Lung (tissue), 12 donors: ENCODE results near the gene ATP6V1B1. TPM values are rescaled to one million over a fixed set of nuclear protein-coding genes. Genes with fewer than 3 reads are reported as not detected.

ENCODE experiments used
- ATAC-seq: fragments of 200-7000 bp; cut with Tn5 transposase; one replicate; pipeline ENCODE4 v1.9.1; 2020; ENCODE audit warnings: moderate number of reproducible peaks; ENCODE audit not compliant: insufficient read depth, low FRiP score
- DNase-seq, 3 donors: peaks; one replicate each; pipeline ENCODE4 v3.0.0-alpha.2; 2013 to 2017
- H3K27ac ChIP-seq, 2 donors: one replicate each; pipeline ENCODE4 v1.5.1; 2013; ENCODE audit warnings: mild to moderate bottlenecking in 2 of 2, moderate library complexity in 2 of 2, control low read depth in 1 of 2, inconsistent platforms in 1 of 2, low read depth in 1 of 2, low read length in 1 of 2
- H3K27me3 ChIP-seq, 3 donors: one replicate each; pipeline ENCODE4 v1.5.1; 2013; ENCODE audit warnings: low read length in 2 of 3; ENCODE audit not compliant: control insufficient read depth in 3 of 3, insufficient read depth in 3 of 3
- H3K36me3 ChIP-seq, 4 donors: one replicate each; pipeline ENCODE4 v1.5.1; 2013; ENCODE audit warnings: low read length in 4 of 4, mild to moderate bottlenecking in 1 of 4, moderate library complexity in 1 of 4; ENCODE audit not compliant: control insufficient read depth in 4 of 4, insufficient read depth in 4 of 4
- H3K4me1 ChIP-seq, 5 donors: one replicate each; pipeline ENCODE4 v1.5.1; 2013; ENCODE audit warnings: low read length in 5 of 5, mild to moderate bottlenecking in 2 of 5, moderate library complexity in 1 of 5; ENCODE audit not compliant: control insufficient read depth in 5 of 5, insufficient read depth in 5 of 5
- H3K4me3 ChIP-seq: one replicate; pipeline ENCODE4 v1.5.1; 2013; ENCODE audit warnings: mild to moderate bottlenecking, control low read depth, moderate library complexity
- H3K9ac ChIP-seq, 2 donors: one replicate each; pipeline ENCODE4 v1.5.1; 2013; ENCODE audit warnings: low read length in 2 of 2, control low read depth in 1 of 2; ENCODE audit not compliant: insufficient read depth in 1 of 2
- H3K9me3 ChIP-seq, 4 donors: one replicate each; pipeline ENCODE4 v1.5.1; 2013; ENCODE audit warnings: low read length in 3 of 4, mild to moderate bottlenecking in 1 of 4, moderate library complexity in 1 of 4; ENCODE audit not compliant: control insufficient read depth in 4 of 4, insufficient read depth in 3 of 4
- WGBS, 2 donors: extraction: QIAGEN DNeasy Blood & Tissue Kit; methylation state at CpG; one replicate each; pipeline ENCODE4 v1.1.7; 2013; 5-methylcytosine and 5-hydroxymethylcytosine counted together
- polyA plus RNA-seq, 2 donors: library from polyadenylated mRNA; stranded (reverse); fragments of 200-250 nt; gene quantifications; one replicate each; pipeline ENCODE4 v1.2.1, GENCODE V29; 2013
- total RNA-seq, 2 donors: library from RNA; depleted of rRNA in 1 of 2; stranded (reverse); fragments of >200 nt in 1 of 2; gene quantifications; one replicate each; pipeline ENCODE4 v1.2.1, GENCODE V29; 2014 to 2021
- TF ChIP-seq, protein P1 (sequence below): IDR thresholded peaks from 2 replicates; pipeline ENCODE4 v1.5.1; 2012; ENCODE audit warnings: mild to moderate bottlenecking; ENCODE audit errors: control extremely low read depth, extremely low read depth
- donor health status: control.
- donor health status: control.
- donor health status: Bipolar disorder and iron deficiency.
- donor health status: healthy.
- donor health status: DM: yes; HTN: yes; CAD: no.

The ATP6V1B1 gene
- total and polyA plus RNA-seq, 4 donors, result 0.33 to 5.9 (median 1.8) TPM

DNA sequence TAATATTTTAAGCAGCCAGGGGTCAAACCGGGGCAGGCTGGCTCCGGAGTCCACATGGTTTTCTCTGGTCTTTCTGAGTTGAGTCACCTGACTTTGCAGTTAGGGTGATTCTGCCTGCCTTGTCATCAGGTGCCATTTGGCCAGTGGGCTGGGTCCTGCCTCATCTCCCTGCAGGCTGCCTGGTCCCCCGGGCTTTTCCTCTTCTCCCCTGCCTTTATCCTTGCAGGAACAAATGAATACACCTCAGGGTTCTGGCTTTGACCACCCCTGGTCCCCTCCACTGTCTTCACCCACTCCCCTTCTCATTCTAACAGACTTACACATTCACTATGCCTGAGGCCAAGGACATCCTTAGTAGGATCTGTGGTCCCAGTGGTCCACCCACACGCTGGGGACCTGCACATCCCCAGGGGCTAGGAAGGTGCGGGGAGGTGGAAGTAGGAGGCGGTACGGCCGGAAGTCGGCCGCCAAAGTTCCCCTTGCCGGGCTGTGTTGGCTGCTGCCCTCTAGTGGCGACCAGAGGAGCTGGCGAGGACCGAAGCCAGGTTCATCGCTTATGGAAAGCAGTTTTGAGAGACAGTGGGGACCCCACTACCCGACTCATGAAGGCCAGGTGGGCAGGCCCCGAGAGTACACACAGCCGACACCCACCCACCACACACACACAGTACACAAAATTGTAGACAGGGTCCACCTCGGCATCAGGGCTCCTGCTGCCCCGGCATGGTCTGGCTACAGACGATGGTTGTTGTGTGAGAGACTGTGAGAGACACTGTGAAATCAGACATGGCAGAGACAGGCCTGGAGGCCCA, 65.3 kb downstream of the ATP6V1B1 start:
- no peak overlapping the region for H3K4me3 ChIP-seq

GRCh38 chr2:71001592-71001927, 65.9 kb downstream of the ATP6V1B1 start:
- H3K9ac ChIP-seq, result no peak overlapping the region
- 79 to 82% methylated on average over 5 of the region's 5 CpGs for WGBS, 2 donors

More for the DNA sequence above, 65.3 kb downstream of the ATP6V1B1 start:
- no peaks in the 10 kb centered on the region for H3K9me3 ChIP-seq
- H3K4me1 ChIP-seq, result no peaks in the 10 kb centered on the region
- DNase-seq, result peak; percentile 47 to 71 (median 70)
- peaks cover 0 to 4% (median 0%) of the 10 kb centered on the region in 3 donors for H3K27me3 ChIP-seq
- ATAC-seq, result peak; percentile 68
- 24% methylated on average over 21 of the region's 21 CpGs for WGBS, 2 donors
- H3K9ac ChIP-seq, result no peak overlapping the region
- H3K27ac ChIP-seq, result no peak overlapping the region
- TF ChIP-seq, protein P1, sequence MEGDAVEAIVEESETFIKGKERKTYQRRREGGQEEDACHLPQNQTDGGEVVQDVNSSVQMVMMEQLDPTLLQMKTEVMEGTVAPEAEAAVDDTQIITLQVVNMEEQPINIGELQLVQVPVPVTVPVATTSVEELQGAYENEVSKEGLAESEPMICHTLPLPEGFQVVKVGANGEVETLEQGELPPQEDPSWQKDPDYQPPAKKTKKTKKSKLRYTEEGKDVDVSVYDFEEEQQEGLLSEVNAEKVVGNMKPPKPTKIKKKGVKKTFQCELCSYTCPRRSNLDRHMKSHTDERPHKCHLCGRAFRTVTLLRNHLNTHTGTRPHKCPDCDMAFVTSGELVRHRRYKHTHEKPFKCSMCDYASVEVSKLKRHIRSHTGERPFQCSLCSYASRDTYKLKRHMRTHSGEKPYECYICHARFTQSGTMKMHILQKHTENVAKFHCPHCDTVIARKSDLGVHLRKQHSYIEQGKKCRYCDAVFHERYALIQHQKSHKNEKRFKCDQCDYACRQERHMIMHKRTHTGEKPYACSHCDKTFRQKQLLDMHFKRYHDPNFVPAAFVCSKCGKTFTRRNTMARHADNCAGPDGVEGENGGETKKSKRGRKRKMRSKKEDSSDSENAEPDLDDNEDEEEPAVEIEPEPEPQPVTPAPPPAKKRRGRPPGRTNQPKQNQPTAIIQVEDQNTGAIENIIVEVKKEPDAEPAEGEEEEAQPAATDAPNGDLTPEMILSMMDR, result peak; percentile 76
- no peaks in the 10 kb centered on the region for H3K36me3 ChIP-seq

DNA sequence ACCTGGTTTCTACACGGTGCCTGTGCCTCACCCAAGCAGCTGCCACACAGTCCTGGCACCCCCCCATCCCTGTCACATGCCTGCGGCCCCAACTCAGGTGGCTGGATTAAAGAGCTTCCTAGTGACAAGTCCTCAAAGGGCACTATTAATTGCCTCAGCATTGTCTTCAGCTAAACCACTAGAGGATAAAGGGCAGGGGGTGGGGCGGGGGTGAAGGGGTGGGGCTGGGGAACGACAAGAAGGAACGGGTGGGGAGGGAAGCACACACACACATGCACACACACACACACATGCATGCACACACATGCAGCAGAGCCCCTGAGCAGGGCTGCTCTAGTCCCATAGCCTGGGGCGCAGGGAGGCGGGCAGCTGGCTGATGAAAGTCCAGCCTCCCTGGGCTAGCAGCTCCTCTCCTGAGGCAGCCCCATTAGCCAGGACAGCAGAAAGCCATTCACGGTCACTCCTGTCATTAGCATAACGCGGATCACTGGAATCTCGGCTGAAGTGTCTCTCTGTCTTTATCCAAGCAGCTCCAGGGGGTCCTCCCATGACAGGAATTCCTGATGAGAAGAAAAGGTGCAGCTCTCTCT, 66.4 kb downstream of the ATP6V1B1 start:
- no peak for DNase-seq
- Histone ChIP-seq H3K36me3 (no peaks in the 10 kb centered on the region), H3K9ac (no peak overlapping the region), H3K27me3 (peaks cover 0 to 4% (median 0%) of the 10 kb centered on the region in 3 donors), H3K4me1 (no peaks in the 10 kb centered on the region), H3K4me3 (no peak overlapping the region), H3K27ac (no peak overlapping the region), H3K9me3 (no peaks in the 10 kb centered on the region)
- WGBS, 2 donors, result 47 to 63% methylated on average over 11 of the region's 11 CpGs
- TF ChIP-seq, protein P1, result no peak
- ATAC-seq, result no peak

More at GRCh38 chr2:71001592-71001927, 65.9 kb downstream of the ATP6V1B1 start:
- H3K4me3 ChIP-seq, result no peak overlapping the region
- peaks cover 0 to 4% (median 0%) of the 10 kb centered on the region in 3 donors for H3K27me3 ChIP-seq
- no peak overlapping the region for H3K27ac ChIP-seq
- no peaks in the 10 kb centered on the region for H3K4me1 ChIP-seq
- DNase-seq, result no peak
- H3K9me3 ChIP-seq, result no peaks in the 10 kb centered on the region
- no peak for ATAC-seq
- no peaks in the 10 kb centered on the region for H3K36me3 ChIP-seq
- TF ChIP-seq, protein P1, result no peak
